ENCODE measurements around the gene C16orf95. TPM values are rescaled to one million over a fixed set of nuclear protein-coding genes. Genes with fewer than 3 reads are reported as not detected.

The C16orf95 gene
- total RNA-seq, 1 donor from 2014 or later, result 4.8 TPM

GRCh38 chr16:87266846-87267245, 50.3 kb downstream of the C16orf95 start:
- TF ChIP-seq EZH2 (IDR thresholded peaks at IDR 0.05) (no peak), EZH2phosphoT487 (IDR thresholded peaks at IDR 0.05) (no peak)
- TF ChIP-seq, protein P1, sequence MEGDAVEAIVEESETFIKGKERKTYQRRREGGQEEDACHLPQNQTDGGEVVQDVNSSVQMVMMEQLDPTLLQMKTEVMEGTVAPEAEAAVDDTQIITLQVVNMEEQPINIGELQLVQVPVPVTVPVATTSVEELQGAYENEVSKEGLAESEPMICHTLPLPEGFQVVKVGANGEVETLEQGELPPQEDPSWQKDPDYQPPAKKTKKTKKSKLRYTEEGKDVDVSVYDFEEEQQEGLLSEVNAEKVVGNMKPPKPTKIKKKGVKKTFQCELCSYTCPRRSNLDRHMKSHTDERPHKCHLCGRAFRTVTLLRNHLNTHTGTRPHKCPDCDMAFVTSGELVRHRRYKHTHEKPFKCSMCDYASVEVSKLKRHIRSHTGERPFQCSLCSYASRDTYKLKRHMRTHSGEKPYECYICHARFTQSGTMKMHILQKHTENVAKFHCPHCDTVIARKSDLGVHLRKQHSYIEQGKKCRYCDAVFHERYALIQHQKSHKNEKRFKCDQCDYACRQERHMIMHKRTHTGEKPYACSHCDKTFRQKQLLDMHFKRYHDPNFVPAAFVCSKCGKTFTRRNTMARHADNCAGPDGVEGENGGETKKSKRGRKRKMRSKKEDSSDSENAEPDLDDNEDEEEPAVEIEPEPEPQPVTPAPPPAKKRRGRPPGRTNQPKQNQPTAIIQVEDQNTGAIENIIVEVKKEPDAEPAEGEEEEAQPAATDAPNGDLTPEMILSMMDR (IDR thresholded peaks at IDR 0.05), result no peak
- no peak for DNase-seq (ENCODE audit: low spot score)

GRCh38 chr16:87265261-87265660, 51.9 kb downstream of the C16orf95 start:
- TF ChIP-seq, protein P1 (IDR thresholded peaks at IDR 0.05), result no peak
- no peak for TF ChIP-seq EZH2 (IDR thresholded peaks at IDR 0.05)
- no peak for TF ChIP-seq EZH2phosphoT487 (IDR thresholded peaks at IDR 0.05)
- Histone ChIP-seq H3K9me3 (ENCODE audit: low read depth) (no peaks in the 10 kb centered on the region), H3K9ac (no peak overlapping the region), H4K20me1 (ENCODE audit: low read depth) (no peaks in the 10 kb centered on the region), H3K4me1 (peaks cover 8% of the 10 kb centered on the region), H3F3A (ENCODE audit: low read depth) (no peaks in the 10 kb centered on the region), H3K27ac (no peak overlapping the region), H3K27me3 (no peaks in the 10 kb centered on the region), H3K4me3 (no peak overlapping the region), H2AFZ (replicated peaks) (peak overlapping the region; percentile 79), H3K36me3 (no peaks in the 10 kb centered on the region), H3K4me2 (no peak overlapping the region), H3K79me2 (ENCODE audit: low read depth) (no peaks in the 10 kb centered on the region)
- H3K27me3 Mint-ChIP-seq (ENCODE audit: insufficient read depth, low read depth), result peaks cover 8% of the 10 kb centered on the region
- H3K9me3 Mint-ChIP-seq, result peaks cover 2% of the 10 kb centered on the region
- DNase-seq (ENCODE audit: low spot score), result no peak
- no peak overlapping the region for H3K4me3 Mint-ChIP-seq
- peaks cover 28% of the 10 kb centered on the region for H3K4me1 Mint-ChIP-seq
- no peak overlapping the region for H3K27ac Mint-ChIP-seq
- H3K36me3 Mint-ChIP-seq, result no peaks in the 10 kb centered on the region

More at GRCh38 chr16:87266846-87267245, 50.3 kb downstream of the C16orf95 start:
- Histone ChIP-seq H3K4me3 (no peak overlapping the region), H3K79me2 (ENCODE audit: low read depth) (no peaks in the 10 kb centered on the region), H3K9ac (no peak overlapping the region), H3K27ac (no peak overlapping the region), H3K9me3 (ENCODE audit: low read depth) (no peaks in the 10 kb centered on the region), H3K4me1 (peaks cover 8% of the 10 kb centered on the region), H3K36me3 (no peaks in the 10 kb centered on the region), H3K4me2 (peak overlapping the region; percentile 7), H2AFZ (replicated peaks) (no peak overlapping the region), H3F3A (ENCODE audit: low read depth) (no peaks in the 10 kb centered on the region), H3K27me3 (no peaks in the 10 kb centered on the region), H4K20me1 (ENCODE audit: low read depth) (no peaks in the 10 kb centered on the region)
- H3K27me3 Mint-ChIP-seq (ENCODE audit: insufficient read depth, low read depth), result peaks cover 10% of the 10 kb centered on the region
- no peak overlapping the region for H3K4me3 Mint-ChIP-seq
- peaks cover 26% of the 10 kb centered on the region for H3K4me1 Mint-ChIP-seq
- H3K9me3 Mint-ChIP-seq, result peaks cover 2% of the 10 kb centered on the region
- H3K27ac Mint-ChIP-seq, result no peak overlapping the region
- H3K36me3 Mint-ChIP-seq, result no peaks in the 10 kb centered on the region

- H3K79me2 ChIP-seq (ENCODE audit: low read depth), result no peaks in the 10 kb centered on the region
- Mint-ChIP-seq H3K36me3 (no peaks in the 10 kb centered on the region), H3K27me3 (ENCODE audit: insufficient read depth, low read depth) (peaks cover 8% of the 10 kb centered on the region), H3K9me3 (no peaks in the 10 kb centered on the region), H3K27ac (no peak overlapping the region), H3K4me1 (peaks cover 28% of the 10 kb centered on the region), H3K4me3 (no peak overlapping the region)
- H3K36me3 ChIP-seq, result no peaks in the 10 kb centered on the region
- H3K9ac ChIP-seq, result no peak overlapping the region
- peaks cover 8% of the 10 kb centered on the region for H3K4me1 ChIP-seq
- no peak overlapping the region for H3K4me2 ChIP-seq
- H3F3A ChIP-seq (ENCODE audit: low read depth), result no peaks in the 10 kb centered on the region
- no peaks in the 10 kb centered on the region for H3K9me3 ChIP-seq (ENCODE audit: low read depth)
- no peak overlapping the region for H3K27ac ChIP-seq
- H2AFZ ChIP-seq (replicated peaks), result peak overlapping the region; percentile 79
- DNase-seq (ENCODE audit: low spot score), result no peak
- H4K20me1 ChIP-seq (ENCODE audit: low read depth), result no peaks in the 10 kb centered on the region
- H3K27me3 ChIP-seq, result no peaks in the 10 kb centered on the region
- H3K4me3 ChIP-seq, result no peak overlapping the region
- no peak for TF ChIP-seq EZH2 (IDR thresholded peaks at IDR 0.05)
- TF ChIP-seq, protein P1 (IDR thresholded peaks at IDR 0.05), result no peak
- no peak for TF ChIP-seq EZH2phosphoT487 (IDR thresholded peaks at IDR 0.05)
These were observed 52.6 kb downstream of the C16orf95 start for GRCh38 chr16:87264634-87265033.
